Loucy (cell line): ENCODE data around the gene SPATA31A7.
"Not testable (repeated sequence)": the region's sequence is repeated elsewhere in the genome, so short reads cannot be mapped to it uniquely, and the experiment has no call there.

Experiments used
- H2AFZ ChIP-seq: fragments of 200-600 bp; sonication (generic); 2 replicates; pipeline ENCODE4 v1.6.0; 2016; ENCODE audit warnings: antibody characterized with exemption, mild to moderate bottlenecking, low read length, moderate library complexity
- H3F3A ChIP-seq: fragments of 200-600 bp; 2 replicates; pipeline ENCODE4 v1.6.0; 2016; ENCODE audit warnings: antibody characterized with exemption, low read depth, mild to moderate bottlenecking
- H3K27me3 ChIP-seq: fragments of 200-600 bp; sonication (generic); 2 replicates; pipeline ENCODE4 v1.6.1; 2014; ENCODE audit warnings: low read length, mild to moderate bottlenecking; ENCODE audit not compliant: insufficient read depth, poor library complexity, severe bottlenecking
- H3K36me3 ChIP-seq: fragments of 200-600 bp; sonication (generic); 2 replicates; pipeline ENCODE4 v1.6.1; 2016; ENCODE audit warnings: low read length; ENCODE audit not compliant: insufficient read depth
- H3K4me1 ChIP-seq: fragments of 200-600 bp; sonication (generic); 2 replicates; pipeline ENCODE4 v1.5.1; 2014; ENCODE audit warnings: low read length, mild to moderate bottlenecking; ENCODE audit not compliant: insufficient read depth, poor library complexity, severe bottlenecking
- H3K4me2 ChIP-seq: fragments of 200-600 bp; sonication (generic); 2 replicates; pipeline ENCODE4 v1.6.0; 2014; ENCODE audit warnings: antibody characterized with exemption, low read length, low read depth, mild to moderate bottlenecking; ENCODE audit not compliant: poor library complexity, severe bottlenecking
- H3K4me3 ChIP-seq: fragments of 200-600 bp; sonication (generic); 2 replicates; pipeline ENCODE4 v1.5.1; 2014; ENCODE audit warnings: low read length, mild to moderate bottlenecking, mixed read lengths; ENCODE audit not compliant: poor library complexity, severe bottlenecking
- H3K79me2 ChIP-seq: fragments of 200-600 bp; sonication (generic); 2 replicates; pipeline ENCODE4 v1.6.1; 2014; ENCODE audit warnings: low read length; ENCODE audit not compliant: insufficient read depth
- H3K9ac ChIP-seq: fragments of 200-600 bp; sonication (generic); 2 replicates; pipeline ENCODE4 v1.6.0; 2014; ENCODE audit warnings: mild to moderate bottlenecking, low read depth, low read length, moderate library complexity; ENCODE audit not compliant: poor library complexity, severe bottlenecking
- H3K9me2 ChIP-seq: fragments of 200-600 bp; sonication (generic); replicated peaks from 2 replicates; pipeline ENCODE4 v1.6.1; 2016; ENCODE audit warnings: low read depth, low read length, mixed read lengths
- H3K9me3 ChIP-seq: fragments of 200-600 bp; sonication (generic); 2 replicates; pipeline ENCODE4 v1.6.1; 2014; ENCODE audit warnings: mild to moderate bottlenecking, antibody characterized with exemption, low read length, low read depth; ENCODE audit not compliant: insufficient read depth
- H4K20me1 ChIP-seq: fragments of 200-600 bp; sonication (generic); 2 replicates; pipeline ENCODE4 v1.6.0; 2014; ENCODE audit warnings: antibody characterized with exemption, low read length, mild to moderate bottlenecking; ENCODE audit not compliant: insufficient read depth, poor library complexity, severe bottlenecking

SPATA31A7 gene

DNA sequence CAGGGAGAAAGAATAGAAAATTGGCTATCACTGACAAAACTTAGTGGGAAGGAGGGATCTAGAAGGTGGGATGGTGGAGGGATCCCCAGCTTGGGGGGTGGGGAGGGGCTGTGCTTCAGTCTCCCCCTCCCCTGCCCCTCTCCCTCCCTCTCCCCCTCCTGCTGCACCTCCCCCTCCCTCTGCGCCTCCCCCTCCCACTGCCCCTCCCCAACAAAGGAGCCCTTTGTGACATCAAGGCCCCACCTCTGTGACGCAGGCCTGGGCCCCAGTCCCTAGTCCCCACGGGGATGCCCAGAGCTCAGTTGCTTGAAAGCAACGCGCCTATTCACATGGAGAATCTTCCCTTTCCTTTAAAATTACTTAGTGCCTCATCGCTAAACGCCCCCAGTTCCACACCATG is at the start of gene SPATA31A7:
Gene SPATA31A7, plus strand, starts transcription at position 301 of the 400 bp plus-strand sequence. Its CDS starts 29 bp downstream, at position 330.
- H3F3A ChIP-seq, H3K9ac ChIP-seq, H3K4me2 ChIP-seq, H3K9me3 ChIP-seq, H3K79me2 ChIP-seq, H4K20me1 ChIP-seq, H3K36me3 ChIP-seq, H3K27me3 ChIP-seq, H3K9me2 ChIP-seq, H2AFZ ChIP-seq, H3K4me1 ChIP-seq, H3K4me3 ChIP-seq: not testable (repeated sequence)

DNA sequence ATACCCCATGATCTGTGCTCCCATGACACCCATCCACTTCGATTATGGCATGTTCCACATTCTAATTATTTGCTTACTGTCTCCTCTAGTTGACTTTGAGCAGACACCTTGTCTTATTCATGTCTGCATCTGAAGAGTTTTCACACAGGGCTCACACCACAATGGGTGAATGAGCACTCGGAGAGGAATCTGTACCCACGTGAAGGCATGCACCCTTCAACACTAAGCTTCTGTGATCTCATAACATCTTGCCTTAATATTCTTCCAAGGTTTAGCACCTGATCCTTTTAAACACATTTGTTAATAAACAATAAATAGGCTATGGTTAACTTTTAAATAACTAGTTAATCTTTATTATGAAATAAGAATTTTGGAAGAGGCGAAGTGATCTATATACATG is 36.6 kb downstream of the SPATA31A7 start:
- H3K9me3 ChIP-seq, H3K4me3 ChIP-seq, H3K9me2 ChIP-seq, H2AFZ ChIP-seq, H3K79me2 ChIP-seq, H3K9ac ChIP-seq, H3K4me2 ChIP-seq, H4K20me1 ChIP-seq, H3K36me3 ChIP-seq, H3K4me1 ChIP-seq, H3K27me3 ChIP-seq, H3F3A ChIP-seq: not testable (repeated sequence)
